Measurements from ENCODE around the gene TSC1.
"Not testable (repeated sequence)": the region's sequence is repeated elsewhere in the genome, so short reads cannot be mapped to it uniquely, and the experiment has no call there.

Gene TSC1

GRCh38 chr9:132944294-132945185 is at the start of gene TSC1:
Gene TSC1 (minus strand): TSS chr9:132944616. CDS start chr9:132928872, 15,744 bp downstream.
- peak; percentile 95 to 98 for DNase-seq (ENCODE audit: low read depth in 1 of 2, low spot score in 1 of 2)

- DNase-seq (ENCODE audit: low read depth in 1 of 2, low spot score in 1 of 2): no peak
These were observed 49.1 kb upstream of the TSC1 start for GRCh38 chr9:132993511-132993939.

GRCh38 chr9:132991351-132992300 is 47.2 kb upstream of the TSC1 start:
- no peak for DNase-seq (ENCODE audit: low read depth in 1 of 2, low spot score in 1 of 2)

- DNase-seq (ENCODE audit: low read depth in 1 of 2, low spot score in 1 of 2): no peak
These were observed 46.4 kb upstream of the TSC1 start for GRCh38 chr9:132990781-132991180.

GRCh38 chr9:132989998-132990557 is 45.7 kb upstream of the TSC1 start:
- not testable (repeated sequence) for DNase-seq (ENCODE audit: low read depth in 1 of 2, low spot score in 1 of 2)

GRCh38 chr9:132989414-132989996 is 45.1 kb upstream of the TSC1 start:
- DNase-seq (ENCODE audit: low read depth in 1 of 2, low spot score in 1 of 2): no peak

- no peak for DNase-seq (ENCODE audit: low read depth in 1 of 2, low spot score in 1 of 2)
These were observed 44.5 kb upstream of the TSC1 start for GRCh38 chr9:132989014-132989310.

GRCh38 chr9:132988244-132989013 is 44.0 kb upstream of the TSC1 start:
- no peak for DNase-seq (ENCODE audit: low read depth in 1 of 2, low spot score in 1 of 2)

GRCh38 chr9:132986640-132987620 is 42.5 kb upstream of the TSC1 start:
- DNase-seq (ENCODE audit: low read depth in 1 of 2, low spot score in 1 of 2): no peak

- no peak for DNase-seq (ENCODE audit: low read depth in 1 of 2, low spot score in 1 of 2)
These were observed 41.7 kb upstream of the TSC1 start for GRCh38 chr9:132986114-132986513.

- no peak for DNase-seq (ENCODE audit: low read depth in 1 of 2, low spot score in 1 of 2)
These were observed 41.1 kb upstream of the TSC1 start for GRCh38 chr9:132985489-132985888.

GRCh38 chr9:132985071-132985350 is 40.6 kb upstream of the TSC1 start:
- no peak for DNase-seq (ENCODE audit: low read depth in 1 of 2, low spot score in 1 of 2)

GRCh38 chr9:132984202-132985070 is 40.0 kb upstream of the TSC1 start:
- no peak for DNase-seq (ENCODE audit: low read depth in 1 of 2, low spot score in 1 of 2)

GRCh38 chr9:132983491-132984201 is 39.2 kb upstream of the TSC1 start:
- DNase-seq (ENCODE audit: low read depth in 1 of 2, low spot score in 1 of 2): no peak

- DNase-seq (ENCODE audit: low read depth in 1 of 2, low spot score in 1 of 2): no peak
These were observed 38.0 kb upstream of the TSC1 start for GRCh38 chr9:132982458-132982857.

GRCh38 chr9:132980157-132980556 is 35.7 kb upstream of the TSC1 start:
- DNase-seq (ENCODE audit: low read depth in 1 of 2, low spot score in 1 of 2): no peak

GRCh38 chr9:132978451-132979131 is 34.2 kb upstream of the TSC1 start, which contains the start of gene GFI1B:
Gene GFI1B (plus strand): TSS chr9:132978694. CDS start chr9:132986679, 7,985 bp downstream.
- no peak for DNase-seq (ENCODE audit: low read depth in 1 of 2, low spot score in 1 of 2)
